ENCODE data around the gene PPP2R2D. TPM values are rescaled to one million over a fixed set of nuclear protein-coding genes. Genes with fewer than 3 reads are reported as not detected.

PPP2R2D gene
- total RNA-seq, 2 donors from 2014 or later: 27.0 to 47.4 TPM

DNA sequence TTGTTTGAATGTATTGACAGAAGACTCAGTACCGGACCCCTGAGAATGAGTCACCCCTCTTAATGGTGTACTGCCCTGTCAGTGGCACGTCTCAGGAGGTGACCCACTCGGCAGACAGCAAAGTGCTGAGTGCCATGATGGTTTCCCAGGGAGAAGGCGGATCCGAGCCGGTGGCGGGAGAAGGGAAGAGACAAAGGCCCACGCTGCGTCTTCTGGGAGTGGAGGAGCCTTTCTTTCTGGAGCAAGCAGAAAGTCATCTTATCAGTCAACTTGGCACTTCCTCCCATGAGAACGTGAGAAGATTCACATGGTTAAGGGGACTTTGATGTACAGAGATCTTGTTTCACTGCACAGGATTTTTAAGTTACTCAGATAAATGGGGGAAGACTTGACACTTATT, 14.6 kb upstream of the PPP2R2D start:
- Mint-ChIP-seq H3K27ac (no peak overlapping the region), H3K36me3 (no peaks in the 10 kb centered on the region), H3K9me3 (no peaks in the 10 kb centered on the region), H3K27me3 (no peaks in the 10 kb centered on the region), H3K4me1 (ENCODE audit: low read depth in 2 of 2) (peaks cover 0 to 3% of the 10 kb centered on the region in 2 donors), H3K4me3 (no peak overlapping the region)
- no peak for DNase-seq (ENCODE audit: low spot score)
- no peak for ATAC-seq

- H3K4me3 Mint-ChIP-seq: no peak overlapping the region
- ATAC-seq: no peak
Observed at GRCh38 chr10:131888186-131888604, 12.6 kb upstream of the PPP2R2D start.

DNA sequence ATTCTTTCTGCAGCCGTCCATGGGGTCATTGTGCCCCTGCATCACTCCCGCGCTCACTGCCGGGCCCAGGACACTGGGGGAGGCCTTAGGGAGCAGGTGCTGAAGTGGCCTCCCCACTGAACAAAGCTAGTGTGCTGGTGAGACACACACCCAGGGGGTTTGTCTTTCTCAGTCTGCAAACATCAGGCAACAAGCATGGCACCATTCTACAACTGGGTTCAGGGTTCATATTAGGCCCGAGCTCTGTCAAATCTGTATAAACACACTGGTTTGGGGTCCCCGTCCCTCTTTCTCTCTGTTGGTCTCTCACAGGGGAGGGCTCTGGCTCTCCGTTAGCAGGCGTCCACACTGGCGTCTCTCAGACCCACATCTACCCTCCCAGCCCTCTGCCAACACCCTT, 11.1 kb upstream of the PPP2R2D start:
- peak; percentile 23 for DNase-seq (ENCODE audit: low spot score)

More at GRCh38 chr10:131888186-131888604, 12.6 kb upstream of the PPP2R2D start:
- peaks cover 0 to 3% of the 10 kb centered on the region in 2 donors for H3K4me1 Mint-ChIP-seq (ENCODE audit: low read depth in 2 of 2)
- DNase-seq (ENCODE audit: low spot score): no peak
- H3K9me3 Mint-ChIP-seq: no peaks in the 10 kb centered on the region
- no peaks in the 10 kb centered on the region for H3K36me3 Mint-ChIP-seq
- no peak overlapping the region for H3K27ac Mint-ChIP-seq
- peaks cover 0 to 2% of the 10 kb centered on the region in 2 donors for H3K27me3 Mint-ChIP-seq

GRCh38 chr10:131890276-131891195, 10.3 kb upstream of the PPP2R2D start:
- no peak overlapping the region for H3K4me3 Mint-ChIP-seq
- H3K9me3 Mint-ChIP-seq: no peaks in the 10 kb centered on the region
- peaks cover 3 to 10% of the 10 kb centered on the region in 2 donors for H3K4me1 Mint-ChIP-seq (ENCODE audit: low read depth in 2 of 2)
- no peak overlapping the region for H3K27ac Mint-ChIP-seq
- DNase-seq (ENCODE audit: low spot score) (peak; percentile 20), ATAC-seq (peak in 1 of 2 donors; percentile 28)
- peaks cover 0 to 6% of the 10 kb centered on the region in 2 donors for H3K27me3 Mint-ChIP-seq
- no peaks in the 10 kb centered on the region for H3K36me3 Mint-ChIP-seq

More for the DNA sequence above, 11.1 kb upstream of the PPP2R2D start:
- H3K27me3 Mint-ChIP-seq: peaks cover 0 to 6% of the 10 kb centered on the region in 2 donors
- no peak overlapping the region for H3K4me3 Mint-ChIP-seq
- no peak for ATAC-seq
- H3K4me1 Mint-ChIP-seq (ENCODE audit: low read depth in 2 of 2): peaks cover 0 to 6% of the 10 kb centered on the region in 2 donors
- no peaks in the 10 kb centered on the region for H3K9me3 Mint-ChIP-seq
- no peaks in the 10 kb centered on the region for H3K36me3 Mint-ChIP-seq
- H3K27ac Mint-ChIP-seq: no peak overlapping the region

DNA sequence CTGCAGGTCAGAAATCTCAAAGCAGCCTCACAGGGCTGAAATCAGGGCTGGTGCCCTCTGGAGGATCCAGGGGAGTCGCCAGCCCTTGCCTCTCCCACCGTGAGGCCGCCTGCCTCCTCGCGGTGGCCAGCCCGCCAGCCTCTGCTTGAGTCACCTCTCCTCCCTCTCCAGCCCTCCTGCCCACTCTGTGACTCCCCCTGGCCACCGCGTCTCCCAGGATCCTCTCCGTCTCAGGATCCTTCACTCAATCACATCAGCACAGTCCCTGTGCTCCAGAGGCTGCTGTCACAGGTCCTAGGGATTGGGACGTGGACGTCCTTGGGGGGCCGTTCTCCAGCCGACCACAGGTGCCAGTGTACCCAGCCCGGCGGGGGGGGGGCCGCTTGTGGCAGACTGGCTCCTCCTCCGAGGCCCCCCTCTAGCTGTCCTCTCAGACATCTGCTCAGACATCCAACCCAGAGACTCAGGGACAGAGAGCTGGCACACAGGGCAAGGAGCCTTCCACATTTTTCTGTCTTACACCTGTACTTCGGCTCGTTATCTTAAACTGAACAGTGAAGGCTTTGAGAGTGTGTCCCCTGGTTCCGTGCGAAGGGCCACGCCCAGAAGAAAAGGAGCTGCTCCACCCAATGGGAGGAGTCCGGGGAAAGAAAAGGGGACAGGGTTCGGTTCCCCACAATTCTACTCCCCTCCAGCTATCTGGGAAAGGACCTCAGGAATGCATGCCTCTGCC, 9.4 kb upstream of the PPP2R2D start:
- H3K36me3 Mint-ChIP-seq: no peaks in the 10 kb centered on the region
- no peaks in the 10 kb centered on the region for H3K9me3 Mint-ChIP-seq
- no peak overlapping the region for H3K4me3 Mint-ChIP-seq
- H3K27ac Mint-ChIP-seq: no peak overlapping the region
- H3K27me3 Mint-ChIP-seq: peaks cover 0 to 6% of the 10 kb centered on the region in 2 donors
- H3K4me1 Mint-ChIP-seq (ENCODE audit: low read depth in 2 of 2): peaks cover 11 to 18% of the 10 kb centered on the region in 2 donors
- no peak for ATAC-seq
- DNase-seq (ENCODE audit: low spot score): no peak

DNA sequence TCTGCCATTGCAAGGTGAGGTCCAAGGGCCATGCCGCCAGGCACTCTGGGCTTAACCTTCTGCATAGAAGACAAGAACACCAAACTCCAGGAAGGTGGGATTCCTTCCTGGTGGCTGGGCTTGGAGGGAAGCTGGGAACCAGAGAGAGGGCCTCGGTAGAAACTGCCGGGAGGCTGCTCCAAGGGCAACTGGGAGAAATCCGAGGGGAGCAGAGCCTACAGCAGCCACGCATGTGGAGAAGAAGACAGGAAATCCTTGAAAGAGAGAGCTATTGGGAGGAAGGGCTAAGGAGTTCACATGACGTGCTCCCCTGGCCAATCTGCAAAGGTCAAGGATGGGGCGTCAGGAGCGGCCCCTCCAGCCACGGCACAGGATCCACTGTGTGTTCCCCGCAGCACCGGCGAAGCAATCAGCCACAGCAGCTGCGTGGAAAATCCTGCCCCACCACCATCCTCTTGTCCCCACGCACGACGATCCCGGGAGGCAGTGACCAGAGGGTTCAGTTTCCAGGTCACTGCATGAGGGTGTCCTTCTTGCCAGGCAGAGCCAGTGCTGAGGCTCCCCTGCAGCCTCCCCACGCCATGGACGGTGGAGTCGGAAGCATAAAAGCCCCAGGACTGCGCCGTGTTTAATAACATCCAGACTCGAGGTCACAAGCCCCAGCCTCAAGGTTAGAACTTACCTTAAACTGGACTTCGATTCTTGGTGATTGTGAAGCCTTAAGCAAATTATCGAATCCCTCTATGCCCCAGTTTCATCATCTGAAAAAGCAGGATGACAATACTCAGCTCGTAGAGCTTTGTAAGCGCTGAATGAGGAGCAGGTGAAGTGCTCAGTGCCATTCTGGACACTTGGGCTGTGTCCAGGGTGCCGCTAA, 8.6 kb upstream of the PPP2R2D start:
- DNase-seq (ENCODE audit: low spot score): no peak
- H3K36me3 Mint-ChIP-seq: no peaks in the 10 kb centered on the region
- ATAC-seq: no peak
- no peak overlapping the region for H3K4me3 Mint-ChIP-seq
- H3K4me1 Mint-ChIP-seq (ENCODE audit: low read depth in 2 of 2): peaks cover 17 to 25% of the 10 kb centered on the region in 2 donors
- H3K27ac Mint-ChIP-seq: no peak overlapping the region
- H3K9me3 Mint-ChIP-seq: no peaks in the 10 kb centered on the region
- peaks cover 0 to 6% of the 10 kb centered on the region in 2 donors for H3K27me3 Mint-ChIP-seq

DNA sequence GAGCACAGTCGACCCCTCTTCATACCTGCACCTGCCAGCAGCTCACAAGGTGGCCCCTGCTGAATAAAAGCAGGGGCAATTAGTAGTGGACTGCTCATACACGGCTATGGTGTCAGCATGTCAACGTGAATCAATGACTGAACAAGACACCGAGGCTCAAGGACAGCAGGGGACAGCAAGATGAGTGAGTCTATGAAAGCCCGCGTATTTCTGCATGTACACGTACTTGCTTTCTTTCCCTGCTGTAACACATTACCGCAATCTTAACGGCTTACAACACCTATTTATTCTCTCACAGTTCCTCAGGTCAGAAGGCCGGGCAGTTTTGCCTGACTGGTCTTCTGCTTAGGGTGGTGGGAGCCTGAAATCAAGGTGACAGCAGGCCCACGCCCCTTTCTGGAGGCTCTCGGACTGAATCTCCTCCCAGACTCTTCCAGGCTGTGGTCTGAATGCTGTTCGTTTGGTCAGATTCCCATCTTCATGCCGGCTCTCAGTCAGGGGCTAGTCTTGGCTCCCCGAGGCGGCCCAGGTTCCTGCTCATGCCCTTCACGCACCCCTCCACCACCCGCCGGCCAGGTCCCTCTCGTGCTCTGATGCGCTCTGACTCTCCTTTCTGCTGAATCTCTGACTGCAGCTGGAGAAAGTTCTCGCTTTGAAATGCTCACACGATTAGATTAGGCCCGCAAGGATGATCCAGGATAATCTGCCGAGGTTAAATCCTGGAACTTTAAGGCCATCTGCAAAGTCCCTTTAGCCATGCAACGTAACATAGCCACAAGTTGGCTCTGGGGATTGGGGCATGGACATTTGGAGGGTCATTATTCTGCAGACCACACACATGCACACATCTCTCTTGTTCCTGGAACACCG, 7.8 kb upstream of the PPP2R2D start:
- no peaks in the 10 kb centered on the region for H3K36me3 Mint-ChIP-seq
- peaks cover 0 to 6% of the 10 kb centered on the region in 2 donors for H3K27me3 Mint-ChIP-seq
- no peaks in the 10 kb centered on the region for H3K9me3 Mint-ChIP-seq
- ATAC-seq: no peak
- H3K4me3 Mint-ChIP-seq: no peak overlapping the region
- H3K4me1 Mint-ChIP-seq (ENCODE audit: low read depth in 2 of 2): peaks cover 21 to 30% of the 10 kb centered on the region in 2 donors
- DNase-seq (ENCODE audit: low spot score): no peak
- peak overlapping the region in 1 of 2 donors; percentile 9 for H3K27ac Mint-ChIP-seq

- Mint-ChIP-seq H3K4me3 (no peak overlapping the region), H3K27ac (no peak overlapping the region)
Observed at GRCh38 chr10:131895116-131895515, 5.7 kb upstream of the PPP2R2D start.

DNA sequence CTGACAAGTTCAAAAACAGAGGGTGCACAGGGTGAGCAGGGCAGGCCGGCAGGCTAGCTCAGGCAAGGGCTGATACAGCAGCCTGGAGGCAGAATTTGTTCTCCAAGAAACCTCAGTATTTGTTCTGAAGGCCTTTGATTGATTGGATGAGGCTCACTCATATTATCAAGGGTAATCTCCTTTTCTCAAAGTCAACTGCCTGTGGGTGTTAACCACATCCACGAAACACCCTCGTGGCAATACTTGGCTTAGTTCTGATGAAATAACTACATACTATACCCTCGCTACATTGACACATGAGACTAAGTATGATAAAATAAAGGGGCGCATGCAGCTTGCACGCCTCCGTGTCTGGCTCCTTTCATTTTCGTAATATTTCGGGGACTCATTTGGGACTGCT, 4.4 kb upstream of the PPP2R2D start:
- peak; percentile 81 for DNase-seq (ENCODE audit: low spot score)
- Mint-ChIP-seq H3K36me3 (no peaks in the 10 kb centered on the region), H3K4me1 (ENCODE audit: low read depth in 2 of 2) (peaks cover 40 to 52% of the 10 kb centered on the region in 2 donors), H3K4me3 (peak overlapping the region; percentile 73), H3K9me3 (no peaks in the 10 kb centered on the region), H3K27ac (peak overlapping the region; percentile 69 to 85), H3K27me3 (peaks cover 6 to 12% of the 10 kb centered on the region in 2 donors)
- ATAC-seq: peak; percentile 60

More at GRCh38 chr10:131895116-131895515, 5.7 kb upstream of the PPP2R2D start:
- H3K27me3 Mint-ChIP-seq: peaks cover 6 to 12% of the 10 kb centered on the region in 2 donors
- ATAC-seq: no peak
- no peak for DNase-seq (ENCODE audit: low spot score)
- H3K36me3 Mint-ChIP-seq: no peaks in the 10 kb centered on the region
- peaks cover 39 to 51% of the 10 kb centered on the region in 2 donors for H3K4me1 Mint-ChIP-seq (ENCODE audit: low read depth in 2 of 2)
- H3K9me3 Mint-ChIP-seq: no peaks in the 10 kb centered on the region

DNA sequence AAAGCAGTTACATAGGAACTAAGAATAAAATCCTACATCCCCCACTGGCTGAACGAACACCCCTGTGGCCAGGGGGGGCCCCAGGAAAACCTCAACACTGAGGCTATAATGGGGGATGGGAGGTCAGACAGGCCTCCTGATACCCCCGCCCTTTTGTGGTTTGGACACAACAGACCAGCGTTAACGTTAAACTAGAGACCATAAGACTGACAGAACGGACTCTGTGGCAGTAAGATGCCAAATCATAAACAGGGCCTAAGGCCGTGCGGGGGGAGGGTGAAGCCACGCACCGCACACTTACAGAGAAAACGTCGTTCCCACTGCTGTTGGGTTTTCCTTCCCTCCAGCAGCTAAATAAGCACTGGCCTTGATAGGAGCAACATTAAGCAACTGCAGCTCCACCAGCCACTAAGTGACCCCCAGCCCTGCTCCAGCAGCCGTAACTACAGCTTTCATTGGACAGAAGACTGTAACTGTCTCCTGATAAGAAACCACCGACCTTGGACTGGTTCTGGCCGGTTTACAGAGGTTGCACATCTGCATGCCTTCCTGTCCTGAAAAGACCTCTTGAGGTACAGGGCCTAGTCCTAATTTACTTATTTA, 3.4 kb upstream of the PPP2R2D start:
- peaks cover 46 to 59% of the 10 kb centered on the region in 2 donors for H3K4me1 Mint-ChIP-seq (ENCODE audit: low read depth in 2 of 2)

GRCh38 chr10:131898061-131898460, 2.7 kb upstream of the PPP2R2D start:
- ATAC-seq (no peak), DNase-seq (ENCODE audit: low spot score) (no peak)
- no peaks in the 10 kb centered on the region for H3K36me3 Mint-ChIP-seq
- peaks cover 4 to 12% of the 10 kb centered on the region in 2 donors for H3K27me3 Mint-ChIP-seq
- H3K4me1 Mint-ChIP-seq (ENCODE audit: low read depth in 2 of 2): peaks cover 46 to 61% of the 10 kb centered on the region in 2 donors
- H3K9me3 Mint-ChIP-seq: no peaks in the 10 kb centered on the region
- H3K27ac Mint-ChIP-seq: peak overlapping the region in 1 of 2 donors; percentile 60
- H3K4me3 Mint-ChIP-seq: peak overlapping the region; percentile 36

More for the DNA sequence above, 3.4 kb upstream of the PPP2R2D start:
- DNase-seq (ENCODE audit: low spot score): no peak
- no peaks in the 10 kb centered on the region for H3K36me3 Mint-ChIP-seq
- H3K4me3 Mint-ChIP-seq: peak overlapping the region; percentile 60
- no peak for ATAC-seq
- H3K27me3 Mint-ChIP-seq: peaks cover 4 to 12% of the 10 kb centered on the region in 2 donors
- peak overlapping the region; percentile 69 to 85 for H3K27ac Mint-ChIP-seq
- H3K9me3 Mint-ChIP-seq: no peaks in the 10 kb centered on the region

- H3K27me3 Mint-ChIP-seq: peaks cover 3 to 12% of the 10 kb centered on the region in 2 donors
- peak overlapping the region; percentile 90 for H3K4me3 Mint-ChIP-seq
- DNase-seq (ENCODE audit: low spot score): no peak
- H3K4me1 Mint-ChIP-seq (ENCODE audit: low read depth in 2 of 2): peaks cover 50 to 62% of the 10 kb centered on the region in 2 donors
- H3K36me3 Mint-ChIP-seq: no peaks in the 10 kb centered on the region
- H3K27ac Mint-ChIP-seq: peak overlapping the region in 1 of 2 donors; percentile 60
- no peaks in the 10 kb centered on the region for H3K9me3 Mint-ChIP-seq
- ATAC-seq: no peak
Observed at GRCh38 chr10:131898713-131899112, 2.1 kb upstream of the PPP2R2D start.

All from natural killer cell treated with Interleukin-12 subunit alpha and Interleukin-12 subunit beta and Interleukin-15 and Interleukin-18, amount 100 ng/mL, for 72 hours (primary cell).